Measurements from ENCODE around the gene CLEC16A.
A peak's percentile ranks its signal among the peaks of the same experiment; 100 is the strongest.

Gene CLEC16A

GRCh38 chr16:11129378-11129781 lies 185.0 kb downstream of the CLEC16A start:
- Histone ChIP-seq H3K4me1 (ENCODE audit: control insufficient read depth in 5 of 5, insufficient read depth in 5 of 5, low read length in 5 of 5) (peaks cover 6 to 53% (median 40%) of the 10 kb centered on the region in 5 donors), H3K9me3 (ENCODE audit: control insufficient read depth in 5 of 5, low read length in 5 of 5) (no peaks in the 10 kb centered on the region), H3K27me3 (ENCODE audit: control insufficient read depth in 5 of 5, insufficient read depth in 4 of 5, low read length in 5 of 5) (no peaks in the 10 kb centered on the region), H3K9ac (ENCODE audit: low read length in 5 of 5) (no peak overlapping the region), H3K36me3 (ENCODE audit: control insufficient read depth in 5 of 5, insufficient read depth in 5 of 5, low read length in 5 of 5) (peaks cover 0 to 28% (median 24%) of the 10 kb centered on the region in 5 donors), H3K4me3 (ENCODE audit: low read depth in 1 of 5, low read length in 5 of 5) (no peak overlapping the region), H3K27ac (ENCODE audit: low read depth, low read length) (peak overlapping the region; percentile 1)

- Histone ChIP-seq H3K4me1 (ENCODE audit: control insufficient read depth in 5 of 5, insufficient read depth in 5 of 5, low read length in 5 of 5) (peaks cover 9 to 70% (median 56%) of the 10 kb centered on the region in 5 donors), H3K9me3 (ENCODE audit: control insufficient read depth in 5 of 5, low read length in 5 of 5) (no peaks in the 10 kb centered on the region), H3K4me3 (ENCODE audit: low read depth in 1 of 5, low read length in 5 of 5) (no peak overlapping the region), H3K36me3 (ENCODE audit: control insufficient read depth in 5 of 5, insufficient read depth in 5 of 5, low read length in 5 of 5) (peaks cover 0 to 12% (median 9%) of the 10 kb centered on the region in 5 donors), H3K9ac (ENCODE audit: low read length in 5 of 5) (no peak overlapping the region), H3K27me3 (ENCODE audit: control insufficient read depth in 5 of 5, insufficient read depth in 4 of 5, low read length in 5 of 5) (no peaks in the 10 kb centered on the region), H3K27ac (ENCODE audit: low read depth, low read length) (no peak overlapping the region)
These were observed 186.8 kb downstream of the CLEC16A start for GRCh38 chr16:11130978-11131665.

GRCh38 chr16:11131706-11132105 lies 187.3 kb downstream of the CLEC16A start:
- no peaks in the 10 kb centered on the region for H3K27me3 ChIP-seq (ENCODE audit: control insufficient read depth in 5 of 5, insufficient read depth in 4 of 5, low read length in 5 of 5)
- H3K9me3 ChIP-seq (ENCODE audit: control insufficient read depth in 5 of 5, low read length in 5 of 5) = no peaks in the 10 kb centered on the region
- peaks cover 9 to 76% (median 61%) of the 10 kb centered on the region in 5 donors for H3K4me1 ChIP-seq (ENCODE audit: control insufficient read depth in 5 of 5, insufficient read depth in 5 of 5, low read length in 5 of 5)
- H3K27ac ChIP-seq (ENCODE audit: low read depth, low read length) = no peak overlapping the region
- H3K4me3 ChIP-seq (ENCODE audit: low read depth in 1 of 5, low read length in 5 of 5) = no peak overlapping the region
- H3K9ac ChIP-seq (ENCODE audit: low read length in 5 of 5) = no peak overlapping the region
- peaks cover 0 to 6% (median 3%) of the 10 kb centered on the region in 5 donors for H3K36me3 ChIP-seq (ENCODE audit: control insufficient read depth in 5 of 5, insufficient read depth in 5 of 5, low read length in 5 of 5)

- Histone ChIP-seq H3K27me3 (ENCODE audit: control insufficient read depth in 5 of 5, insufficient read depth in 4 of 5, low read length in 5 of 5) (no peaks in the 10 kb centered on the region), H3K27ac (ENCODE audit: low read depth, low read length) (peak overlapping the region; percentile 83), H3K4me3 (ENCODE audit: low read depth in 1 of 5, low read length in 5 of 5) (no peak overlapping the region), H3K4me1 (ENCODE audit: control insufficient read depth in 5 of 5, insufficient read depth in 5 of 5, low read length in 5 of 5) (peaks cover 9 to 73% (median 59%) of the 10 kb centered on the region in 5 donors), H3K9me3 (ENCODE audit: control insufficient read depth in 5 of 5, low read length in 5 of 5) (no peaks in the 10 kb centered on the region), H3K36me3 (ENCODE audit: control insufficient read depth in 5 of 5, insufficient read depth in 5 of 5, low read length in 5 of 5) (peaks cover 0 to 5% (median 0%) of the 10 kb centered on the region in 5 donors), H3K9ac (ENCODE audit: low read length in 5 of 5) (peak overlapping the region in 1 of 5 donors; percentile 52)
These were observed 189.1 kb downstream of the CLEC16A start for GRCh38 chr16:11133344-11133943.

- Histone ChIP-seq H3K9ac (ENCODE audit: low read length in 5 of 5) (peak overlapping the region in 1 of 5 donors; percentile 72), H3K9me3 (ENCODE audit: control insufficient read depth in 5 of 5, low read length in 5 of 5) (no peaks in the 10 kb centered on the region), H3K27me3 (ENCODE audit: control insufficient read depth in 5 of 5, insufficient read depth in 4 of 5, low read length in 5 of 5) (no peaks in the 10 kb centered on the region), H3K4me1 (ENCODE audit: control insufficient read depth in 5 of 5, insufficient read depth in 5 of 5, low read length in 5 of 5) (peaks cover 7 to 76% (median 62%) of the 10 kb centered on the region in 5 donors), H3K36me3 (ENCODE audit: control insufficient read depth in 5 of 5, insufficient read depth in 5 of 5, low read length in 5 of 5) (peaks cover 0 to 5% (median 0%) of the 10 kb centered on the region in 5 donors), H3K4me3 (ENCODE audit: low read depth in 1 of 5, low read length in 5 of 5) (peak overlapping the region in 1 of 5 donors; percentile 23), H3K27ac (ENCODE audit: low read depth, low read length) (peak overlapping the region; percentile 83)
These were observed 190.5 kb downstream of the CLEC16A start for GRCh38 chr16:11134722-11135463.

GRCh38 chr16:11135464-11135973 lies 191.2 kb downstream of the CLEC16A start:
- H3K9me3 ChIP-seq (ENCODE audit: control insufficient read depth in 5 of 5, low read length in 5 of 5) = no peaks in the 10 kb centered on the region
- no peaks in the 10 kb centered on the region for H3K27me3 ChIP-seq (ENCODE audit: control insufficient read depth in 5 of 5, insufficient read depth in 4 of 5, low read length in 5 of 5)
- H3K27ac ChIP-seq (ENCODE audit: low read depth, low read length) = peak overlapping the region; percentile 83
- no peak overlapping the region for H3K4me3 ChIP-seq (ENCODE audit: low read depth in 1 of 5, low read length in 5 of 5)
- peaks cover 7 to 78% (median 64%) of the 10 kb centered on the region in 5 donors for H3K4me1 ChIP-seq (ENCODE audit: control insufficient read depth in 5 of 5, insufficient read depth in 5 of 5, low read length in 5 of 5)
- peak overlapping the region in 2 of 5 donors; percentile 7 to 72 for H3K9ac ChIP-seq (ENCODE audit: low read length in 5 of 5)
- H3K36me3 ChIP-seq (ENCODE audit: control insufficient read depth in 5 of 5, insufficient read depth in 5 of 5, low read length in 5 of 5) = peaks cover 0 to 2% (median 0%) of the 10 kb centered on the region in 5 donors

GRCh38 chr16:11136600-11136999 lies 192.2 kb downstream of the CLEC16A start:
- peak overlapping the region; percentile 83 for H3K27ac ChIP-seq (ENCODE audit: low read depth, low read length)
- H3K36me3 ChIP-seq (ENCODE audit: control insufficient read depth in 5 of 5, insufficient read depth in 5 of 5, low read length in 5 of 5) = peaks cover 0 to 5% (median 0%) of the 10 kb centered on the region in 5 donors
- no peaks in the 10 kb centered on the region for H3K9me3 ChIP-seq (ENCODE audit: control insufficient read depth in 5 of 5, low read length in 5 of 5)
- no peaks in the 10 kb centered on the region for H3K27me3 ChIP-seq (ENCODE audit: control insufficient read depth in 5 of 5, insufficient read depth in 4 of 5, low read length in 5 of 5)
- no peak overlapping the region for H3K9ac ChIP-seq (ENCODE audit: low read length in 5 of 5)
- H3K4me3 ChIP-seq (ENCODE audit: low read depth in 1 of 5, low read length in 5 of 5) = no peak overlapping the region
- peaks cover 7 to 72% (median 61%) of the 10 kb centered on the region in 5 donors for H3K4me1 ChIP-seq (ENCODE audit: control insufficient read depth in 5 of 5, insufficient read depth in 5 of 5, low read length in 5 of 5)

GRCh38 chr16:11138022-11138768 lies 193.8 kb downstream of the CLEC16A start:
- no peak overlapping the region for H3K9ac ChIP-seq (ENCODE audit: low read length in 5 of 5)
- H3K36me3 ChIP-seq (ENCODE audit: control insufficient read depth in 5 of 5, insufficient read depth in 5 of 5, low read length in 5 of 5) = peaks cover 0 to 7% (median 0%) of the 10 kb centered on the region in 5 donors
- H3K27ac ChIP-seq (ENCODE audit: low read depth, low read length) = no peak overlapping the region
- H3K4me3 ChIP-seq (ENCODE audit: low read depth in 1 of 5, low read length in 5 of 5) = no peak overlapping the region
- H3K27me3 ChIP-seq (ENCODE audit: control insufficient read depth in 5 of 5, insufficient read depth in 4 of 5, low read length in 5 of 5) = no peaks in the 10 kb centered on the region
- H3K9me3 ChIP-seq (ENCODE audit: control insufficient read depth in 5 of 5, low read length in 5 of 5) = no peaks in the 10 kb centered on the region
- H3K4me1 ChIP-seq (ENCODE audit: control insufficient read depth in 5 of 5, insufficient read depth in 5 of 5, low read length in 5 of 5) = peaks cover 7 to 57% (median 48%) of the 10 kb centered on the region in 5 donors

GRCh38 chr16:11138769-11139325 lies 194.5 kb downstream of the CLEC16A start:
- Histone ChIP-seq H3K36me3 (ENCODE audit: control insufficient read depth in 5 of 5, insufficient read depth in 5 of 5, low read length in 5 of 5) (peaks cover 0 to 7% (median 0%) of the 10 kb centered on the region in 5 donors), H3K4me3 (ENCODE audit: low read depth in 1 of 5, low read length in 5 of 5) (no peak overlapping the region), H3K9ac (ENCODE audit: low read length in 5 of 5) (no peak overlapping the region), H3K27me3 (ENCODE audit: control insufficient read depth in 5 of 5, insufficient read depth in 4 of 5, low read length in 5 of 5) (no peaks in the 10 kb centered on the region), H3K9me3 (ENCODE audit: control insufficient read depth in 5 of 5, low read length in 5 of 5) (no peaks in the 10 kb centered on the region), H3K27ac (ENCODE audit: low read depth, low read length) (no peak overlapping the region), H3K4me1 (ENCODE audit: control insufficient read depth in 5 of 5, insufficient read depth in 5 of 5, low read length in 5 of 5) (peaks cover 5 to 51% (median 45%) of the 10 kb centered on the region in 5 donors)

Measured in subcutaneous abdominal adipose tissue (tissue), 5 donors.